NB4 (cell line): ENCODE measurements around the gene PRSS1.

ENCODE experiments used
- POLR2A ChIP-seq: IDR thresholded peaks from 2 replicates; pipeline ENCODE4 v1.6.1; 2011; ENCODE audit warnings: mild to moderate bottlenecking; ENCODE audit not compliant: insufficient read length; ENCODE audit errors: extremely low read depth
- TF ChIP-seq, protein P1 (sequence below): IDR thresholded peaks from one replicate; pipeline ENCODE4 v1.5.1; 2012; ENCODE audit warnings: low read depth, low read length

- TF ChIP-seq, protein P1, sequence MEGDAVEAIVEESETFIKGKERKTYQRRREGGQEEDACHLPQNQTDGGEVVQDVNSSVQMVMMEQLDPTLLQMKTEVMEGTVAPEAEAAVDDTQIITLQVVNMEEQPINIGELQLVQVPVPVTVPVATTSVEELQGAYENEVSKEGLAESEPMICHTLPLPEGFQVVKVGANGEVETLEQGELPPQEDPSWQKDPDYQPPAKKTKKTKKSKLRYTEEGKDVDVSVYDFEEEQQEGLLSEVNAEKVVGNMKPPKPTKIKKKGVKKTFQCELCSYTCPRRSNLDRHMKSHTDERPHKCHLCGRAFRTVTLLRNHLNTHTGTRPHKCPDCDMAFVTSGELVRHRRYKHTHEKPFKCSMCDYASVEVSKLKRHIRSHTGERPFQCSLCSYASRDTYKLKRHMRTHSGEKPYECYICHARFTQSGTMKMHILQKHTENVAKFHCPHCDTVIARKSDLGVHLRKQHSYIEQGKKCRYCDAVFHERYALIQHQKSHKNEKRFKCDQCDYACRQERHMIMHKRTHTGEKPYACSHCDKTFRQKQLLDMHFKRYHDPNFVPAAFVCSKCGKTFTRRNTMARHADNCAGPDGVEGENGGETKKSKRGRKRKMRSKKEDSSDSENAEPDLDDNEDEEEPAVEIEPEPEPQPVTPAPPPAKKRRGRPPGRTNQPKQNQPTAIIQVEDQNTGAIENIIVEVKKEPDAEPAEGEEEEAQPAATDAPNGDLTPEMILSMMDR: no peak
- TF ChIP-seq POLR2A: no peak
Measured at GRCh38 chr7:142745091-142745635, 4.1 kb upstream of the PRSS1 start.
